ENCODE measurements around the gene CIAO1. TPM values are rescaled to one million over a fixed set of nuclear protein-coding genes. Genes with fewer than 3 reads are reported as not detected.
"Not testable (repeated sequence)": the region's sequence is repeated elsewhere in the genome, so short reads cannot be mapped to it uniquely, and the experiment has no call there.

Gene CIAO1
- polyA plus RNA-seq (2013, experiment 1 of 2) = 40.2 TPM
- polyA plus RNA-seq (2013, experiment 2 of 2) = 40.3 TPM

DNA sequence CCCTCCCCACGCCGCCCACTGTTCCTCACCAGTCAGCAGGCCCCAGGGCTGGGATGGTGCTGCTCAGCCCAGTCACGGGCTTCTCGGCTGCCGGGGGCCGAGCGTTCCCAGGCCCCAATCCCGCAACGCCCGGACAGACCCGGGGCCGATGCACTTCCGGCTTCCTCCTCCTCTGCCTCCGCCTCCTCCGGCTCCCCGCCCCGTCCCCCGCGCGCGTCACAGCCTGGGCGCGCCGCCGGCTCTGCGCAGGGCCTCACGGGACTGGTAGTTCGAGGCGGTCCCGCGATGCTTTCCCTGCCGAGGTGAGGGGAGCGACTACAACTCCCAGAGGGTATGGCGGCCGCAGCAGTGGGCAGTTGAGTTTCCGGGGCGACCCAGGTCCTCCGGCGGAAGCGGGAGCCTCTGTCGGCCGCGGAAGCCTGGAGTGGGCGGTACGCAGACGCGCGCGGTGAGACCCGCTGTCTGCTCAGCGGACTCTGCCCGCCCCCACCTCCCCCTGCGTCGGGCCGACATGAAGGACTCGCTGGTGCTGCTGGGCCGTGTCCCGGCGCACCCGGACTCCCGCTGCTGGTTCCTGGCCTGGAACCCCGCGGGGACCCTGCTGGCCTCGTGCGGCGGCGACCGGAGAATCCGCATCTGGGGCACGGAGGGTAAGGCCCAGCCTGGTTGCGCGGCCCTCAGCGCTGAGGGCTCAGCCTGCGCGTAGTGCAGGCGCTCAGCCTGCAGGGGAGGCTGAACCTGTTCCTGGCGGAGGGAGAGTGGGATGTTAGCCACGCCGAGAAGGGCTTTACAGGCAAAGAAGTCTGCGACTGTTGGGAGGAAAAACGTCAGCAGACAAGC lies at the start of gene CIAO1, which contains the start of gene TMEM127:
Gene CIAO1, plus strand, starts transcription at position 386 of the 840 bp plus-strand sequence. Its CDS starts 126 bp downstream, at position 512.
Gene TMEM127, minus strand, starts transcription at position 158 of the 840 bp plus-strand sequence. CDS start 616 bp downstream, outside the sequence.
- Histone ChIP-seq H3K56ac (ENCODE audit: low read length) (peak within 1 kb of the TSS; percentile 96), H3K36me3 (ENCODE audit: control insufficient read depth, insufficient read depth, low read length) (peaks cover 10% of the 10 kb centered on the region), H3K27ac (ENCODE audit: low read depth, low read length) (peak within 1 kb of the TSS; percentile 53), H3K4ac (ENCODE audit: low read depth, low read length) (no peak within 1 kb of the TSS), H3K4me3 (ENCODE audit: low read length) (peak within 1 kb of the TSS; percentile 94), H3K4me1 (ENCODE audit: control insufficient read depth, low read depth, low read length) (peaks cover 5% of the 10 kb centered on the region), H3K79me1 (ENCODE audit: low read length) (peaks cover 18% of the 10 kb centered on the region), H3K18ac (ENCODE audit: low read length) (no peak within 1 kb of the TSS), H3K23ac (ENCODE audit: low read length) (peak within 1 kb of the TSS; percentile 30), H2BK5ac (ENCODE audit: low read length) (no peak within 1 kb of the TSS), H3K9ac (ENCODE audit: low read length) (peak within 1 kb of the TSS; percentile 86), H2BK120ac (ENCODE audit: low read depth, low read length) (no peak within 1 kb of the TSS), H3K79me2 (ENCODE audit: control insufficient read depth, insufficient read depth, low read length) (peaks cover 24% of the 10 kb centered on the region), H4K8ac (ENCODE audit: low read depth, low read length) (peak within 1 kb of the TSS; percentile 31), H3K27me3 (ENCODE audit: insufficient read depth, low read length, poor library complexity) (no peaks in the 10 kb centered on the region), H4K5ac (ENCODE audit: low read length) (no peak within 1 kb of the TSS), H3K4me2 (ENCODE audit: low read length) (peak within 1 kb of the TSS; percentile 97), H2AK5ac (ENCODE audit: low read length) (peak within 1 kb of the TSS; percentile 83), H2BK15ac (replicated peaks; ENCODE audit: low read depth) (no peak within 1 kb of the TSS)
- DNase-seq = peak; percentile 99
- no CpG with 5 or more reads among the region's 81 CpGs for WGBS (ENCODE audit: extremely low coverage, insufficient coverage, low lambda C conversion rate)

DNA sequence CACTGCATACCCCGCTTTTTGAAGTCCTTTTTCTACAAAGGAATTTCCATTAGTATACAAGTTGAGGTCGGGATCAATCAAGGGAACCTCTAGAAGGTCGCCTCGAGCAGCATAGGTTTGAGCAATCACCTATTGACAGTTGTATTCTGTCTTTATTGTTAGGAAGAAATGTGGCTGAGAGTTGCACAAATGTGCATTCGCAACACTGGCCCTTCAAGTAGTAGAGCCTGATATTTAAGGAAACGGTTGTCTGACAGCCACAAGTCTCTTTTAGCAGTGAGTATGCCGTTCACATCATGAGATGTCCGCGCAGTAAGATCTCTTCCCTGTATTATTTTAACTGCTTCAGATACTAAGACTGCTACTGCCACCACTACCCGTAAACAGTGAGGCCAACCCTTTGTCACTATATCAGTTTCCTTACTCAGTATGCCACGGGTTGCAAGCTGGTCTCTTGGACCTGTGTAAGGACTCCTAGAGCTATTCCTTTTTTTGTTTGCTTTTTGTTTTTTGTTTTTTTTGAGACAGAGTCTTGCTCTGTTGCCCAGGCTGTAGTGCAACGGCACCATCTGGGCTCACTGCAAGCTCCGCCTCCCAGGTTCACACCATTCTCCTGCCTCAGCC lies 47.4 kb upstream of the CIAO1 start:
- Histone ChIP-seq H3K79me1 (ENCODE audit: low read length) (no peaks in the 10 kb centered on the region), H3K56ac (ENCODE audit: low read length) (no peak overlapping the region), H2BK120ac (ENCODE audit: low read depth, low read length) (no peak overlapping the region), H2BK5ac (ENCODE audit: low read length) (no peak overlapping the region), H3K23ac (ENCODE audit: low read length) (no peak overlapping the region), H3K79me2 (ENCODE audit: control insufficient read depth, insufficient read depth, low read length) (no peaks in the 10 kb centered on the region), H4K8ac (ENCODE audit: low read depth, low read length) (no peak overlapping the region), H3K27ac (ENCODE audit: low read depth, low read length) (no peak overlapping the region), H2BK15ac (replicated peaks; ENCODE audit: low read depth) (no peak overlapping the region), H4K5ac (ENCODE audit: low read length) (no peak overlapping the region), H3K4me2 (ENCODE audit: low read length) (no peak overlapping the region), H3K4me3 (ENCODE audit: low read length) (no peak overlapping the region), H3K36me3 (ENCODE audit: control insufficient read depth, insufficient read depth, low read length) (no peaks in the 10 kb centered on the region), H3K9ac (ENCODE audit: low read length) (no peak overlapping the region), H3K4ac (ENCODE audit: low read depth, low read length) (no peak overlapping the region), H3K18ac (ENCODE audit: low read length) (no peak overlapping the region), H2AK5ac (ENCODE audit: low read length) (no peak overlapping the region), H3K4me1 (ENCODE audit: control insufficient read depth, low read depth, low read length) (no peaks in the 10 kb centered on the region), H3K27me3 (ENCODE audit: insufficient read depth, low read length, poor library complexity) (no peaks in the 10 kb centered on the region)
- no CpG with 5 or more reads among the region's 13 CpGs for WGBS (ENCODE audit: extremely low coverage, insufficient coverage, low lambda C conversion rate)
- DNase-seq = no peak

DNA sequence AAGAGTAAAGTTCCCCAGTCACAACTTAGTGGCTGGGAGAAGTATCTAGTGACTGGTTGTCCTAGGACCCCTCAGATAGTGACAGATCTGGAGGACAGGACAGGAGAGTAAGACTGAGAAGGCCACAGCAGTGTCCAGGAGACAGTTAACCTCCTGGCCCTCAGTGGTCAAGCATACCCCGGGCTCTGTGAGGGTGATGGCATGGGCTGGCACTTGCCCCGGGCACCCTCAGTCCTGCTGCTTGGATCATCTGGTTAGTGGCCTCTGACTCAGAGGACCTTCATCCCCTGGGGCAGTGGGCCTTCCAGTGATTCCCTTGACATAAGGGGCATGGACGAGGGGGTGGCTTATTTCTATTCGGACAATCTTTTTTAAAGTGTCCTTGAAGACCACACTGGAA lies 46.1 kb upstream of the CIAO1 start:
- not testable (repeated sequence) for H3K9ac ChIP-seq (ENCODE audit: low read length); H3K4me2 ChIP-seq (ENCODE audit: low read length); DNase-seq; H3K23ac ChIP-seq (ENCODE audit: low read length); H4K8ac ChIP-seq (ENCODE audit: low read depth, low read length); H2BK120ac ChIP-seq (ENCODE audit: low read depth, low read length); H3K4me3 ChIP-seq (ENCODE audit: low read length); H3K4me1 ChIP-seq (ENCODE audit: control insufficient read depth, low read depth, low read length); H3K18ac ChIP-seq (ENCODE audit: low read length); H4K5ac ChIP-seq (ENCODE audit: low read length); H3K36me3 ChIP-seq (ENCODE audit: control insufficient read depth, insufficient read depth, low read length); H3K27me3 ChIP-seq (ENCODE audit: insufficient read depth, low read length, poor library complexity); H3K56ac ChIP-seq (ENCODE audit: low read length); H3K79me2 ChIP-seq (ENCODE audit: control insufficient read depth, insufficient read depth, low read length); H2AK5ac ChIP-seq (ENCODE audit: low read length); H3K79me1 ChIP-seq (ENCODE audit: low read length); H3K4ac ChIP-seq (ENCODE audit: low read depth, low read length); H2BK5ac ChIP-seq (ENCODE audit: low read length); H2BK15ac ChIP-seq (replicated peaks; ENCODE audit: low read depth); H3K27ac ChIP-seq (ENCODE audit: low read depth, low read length)
- WGBS (ENCODE audit: extremely low coverage, insufficient coverage, low lambda C conversion rate) = no CpG with 5 or more reads among the region's 4 CpGs

DNA sequence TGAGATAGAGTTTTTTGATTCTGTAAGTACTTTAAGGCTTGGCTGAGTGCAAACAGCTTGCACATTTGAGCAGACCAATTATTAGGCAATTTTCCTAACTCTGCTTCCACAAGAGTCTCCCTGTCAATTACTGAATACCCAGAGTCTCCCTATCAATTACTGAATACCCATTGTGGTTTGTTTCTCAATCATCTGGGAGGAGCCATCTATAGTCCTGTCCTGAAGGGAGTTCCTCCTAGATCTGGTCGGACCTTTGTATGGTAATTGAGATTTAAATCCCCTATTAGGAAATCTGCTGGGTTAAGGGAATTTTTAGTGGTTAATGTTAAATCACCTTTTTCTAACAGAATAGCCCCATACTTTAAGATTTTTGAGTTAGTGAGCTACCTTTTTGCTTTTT lies 44.9 kb upstream of the CIAO1 start:
- H4K5ac ChIP-seq (ENCODE audit: low read length); H3K4me3 ChIP-seq (ENCODE audit: low read length); H3K23ac ChIP-seq (ENCODE audit: low read length); H3K27ac ChIP-seq (ENCODE audit: low read depth, low read length); H3K18ac ChIP-seq (ENCODE audit: low read length); H3K36me3 ChIP-seq (ENCODE audit: control insufficient read depth, insufficient read depth, low read length); H3K4ac ChIP-seq (ENCODE audit: low read depth, low read length); H3K79me1 ChIP-seq (ENCODE audit: low read length); H3K9ac ChIP-seq (ENCODE audit: low read length); H3K4me2 ChIP-seq (ENCODE audit: low read length); H3K56ac ChIP-seq (ENCODE audit: low read length); H2BK15ac ChIP-seq (replicated peaks; ENCODE audit: low read depth); H2AK5ac ChIP-seq (ENCODE audit: low read length); H3K4me1 ChIP-seq (ENCODE audit: control insufficient read depth, low read depth, low read length); H3K27me3 ChIP-seq (ENCODE audit: insufficient read depth, low read length, poor library complexity); H2BK5ac ChIP-seq (ENCODE audit: low read length); H3K79me2 ChIP-seq (ENCODE audit: control insufficient read depth, insufficient read depth, low read length); H4K8ac ChIP-seq (ENCODE audit: low read depth, low read length); H2BK120ac ChIP-seq (ENCODE audit: low read depth, low read length): not testable (repeated sequence)
- DNase-seq = peak; percentile 67
- WGBS (ENCODE audit: extremely low coverage, insufficient coverage, low lambda C conversion rate) = no CpG with 5 or more reads among the region's 1 CpG

DNA sequence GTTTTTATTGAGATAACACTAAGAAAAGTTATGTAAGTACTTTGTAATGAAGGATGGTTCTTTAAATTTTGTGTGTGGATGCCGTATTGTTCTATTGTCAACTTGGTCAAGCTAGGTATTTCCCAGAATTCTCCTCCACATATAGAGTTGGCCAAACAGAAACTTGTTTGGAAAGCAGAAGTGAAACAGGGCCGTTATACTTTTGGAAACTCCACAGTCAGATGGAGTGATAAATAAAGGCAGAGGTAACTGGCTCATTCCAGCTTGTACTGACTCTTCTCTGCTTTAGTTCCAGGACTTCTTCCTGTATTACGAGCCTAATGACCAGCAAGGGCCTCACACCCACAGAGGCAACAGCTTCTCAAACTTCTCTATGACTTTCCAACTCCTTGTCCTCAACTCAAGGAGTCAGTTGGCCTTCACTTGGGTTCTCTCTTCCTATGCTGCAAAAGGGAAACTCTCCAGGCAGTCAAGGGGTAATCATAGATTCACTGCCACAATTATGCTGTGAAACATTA lies 41.0 kb upstream of the CIAO1 start:
- Histone ChIP-seq H2BK5ac (ENCODE audit: low read length) (no peak overlapping the region), H3K4me2 (ENCODE audit: low read length) (no peak overlapping the region), H3K18ac (ENCODE audit: low read length) (no peak overlapping the region), H3K4me3 (ENCODE audit: low read length) (no peak overlapping the region), H3K79me1 (ENCODE audit: low read length) (no peaks in the 10 kb centered on the region), H3K36me3 (ENCODE audit: control insufficient read depth, insufficient read depth, low read length) (no peaks in the 10 kb centered on the region), H4K5ac (ENCODE audit: low read length) (no peak overlapping the region), H3K4me1 (ENCODE audit: control insufficient read depth, low read depth, low read length) (no peaks in the 10 kb centered on the region), H3K23ac (ENCODE audit: low read length) (no peak overlapping the region), H3K56ac (ENCODE audit: low read length) (no peak overlapping the region), H3K79me2 (ENCODE audit: control insufficient read depth, insufficient read depth, low read length) (no peaks in the 10 kb centered on the region), H2BK15ac (replicated peaks; ENCODE audit: low read depth) (no peak overlapping the region), H2BK120ac (ENCODE audit: low read depth, low read length) (no peak overlapping the region), H3K27me3 (ENCODE audit: insufficient read depth, low read length, poor library complexity) (no peaks in the 10 kb centered on the region), H3K27ac (ENCODE audit: low read depth, low read length) (no peak overlapping the region), H3K9ac (ENCODE audit: low read length) (no peak overlapping the region), H2AK5ac (ENCODE audit: low read length) (no peak overlapping the region), H3K4ac (ENCODE audit: low read depth, low read length) (no peak overlapping the region), H4K8ac (ENCODE audit: low read depth, low read length) (no peak overlapping the region)
- no CpG with 5 or more reads among the region's 3 CpGs for WGBS (ENCODE audit: extremely low coverage, insufficient coverage, low lambda C conversion rate)
- DNase-seq = no peak

Measured in mesendoderm (in vitro differentiated cells).